Mesangial cell (primary cell): ENCODE results near the gene RBM46. TPM values are rescaled to one million over a fixed set of nuclear protein-coding genes. Genes with fewer than 3 reads are reported as not detected.

Experiments used
- total RNA-seq: library from RNA; depleted of rRNA; stranded (reverse); fragments of >200 nt; gene quantifications from 2 replicates; pipeline ENCODE4 v1.2.3, GENCODE V29; 2015

RBM46 gene
- total RNA-seq: 0.81 TPM in 1 of 2 replicates, not detected in the other

GRCh38 chr4:154781126-154781982 is at the start of gene RBM46:
Gene RBM46, plus strand, starts transcription at chr4:154781272. Its CDS starts 15,481 bp downstream, at chr4:154796753.

GRCh38 chr4:154743683-154744340 is 37.3 kb upstream of the RBM46 start, which contains the start of gene LRAT:
Gene LRAT, plus strand, starts transcription at chr4:154744000. Its CDS starts 327 bp downstream, at chr4:154744327.

Other genes with a start within 250 kb of the RBM46 start
- gene PLRG1, start 230.9 kb upstream of the RBM46 start, total RNA-seq: 47.4 and 56.2 TPM in 2 replicates
- gene FGB, start 218.3 kb upstream of the RBM46 start, total RNA-seq: 14.3 and 35.5 TPM in 2 replicates
- gene FGA, start 190.5 kb upstream of the RBM46 start, total RNA-seq: 0.16 and 0.63 TPM in 2 replicates
- gene FGG, start 168.6 kb upstream of the RBM46 start, total RNA-seq: 0.33 TPM in 1 of 2 replicates, not detected in the other
- 0.16 and 1.1 TPM in 2 replicates for gene LRAT, start 37.3 kb upstream of the RBM46 start, total RNA-seq